HL-60 (cell line): ENCODE results near the gene TANK.
"Not testable (repeated sequence)": the region's sequence is repeated elsewhere in the genome, so short reads cannot be mapped to it uniquely, and the experiment has no call there.

Experiments used
- DNase-seq, 2 experiments: peaks; one replicate each; pipeline ENCODE4 v3.0.0-alpha.2; 2010 to 2020; ENCODE audit warnings: low read depth in 1 of 2, low spot score in 1 of 2
- H3K27ac ChIP-seq: fragments of 250-450 bp; sonication (Bioruptor Pico); replicated peaks from 2 replicates; pipeline ENCODE4 v1.5.1; 2020; ENCODE audit warnings: mild to moderate bottlenecking, moderate library complexity
- H3K27me3 ChIP-seq: fragments of 250-450 bp; sonication (Bioruptor Pico); 2 replicates; pipeline ENCODE4 v1.5.1; 2021; ENCODE audit warnings: mild to moderate bottlenecking, moderate library complexity; ENCODE audit not compliant: insufficient read depth, poor library complexity, severe bottlenecking
- H3K4me3 ChIP-seq: replicated peaks from 2 replicates; pipeline ENCODE4 v1.5.1; 2011; ENCODE audit warnings: mild to moderate bottlenecking, control low read depth, low read length; ENCODE audit not compliant: insufficient read depth
- GABPA ChIP-seq: IDR thresholded peaks from 2 replicates; pipeline ENCODE4 v1.6.1; 2012; ENCODE audit warnings: low read depth
- POLR2AphosphoS5 ChIP-seq: IDR thresholded peaks from 2 replicates; pipeline ENCODE4 v1.6.1; 2012; ENCODE audit warnings: low read depth
- REST ChIP-seq: IDR thresholded peaks from 2 replicates; pipeline ENCODE4 v1.6.1; 2012; ENCODE audit warnings: low read depth; ENCODE audit not compliant: insufficient replicate concordance
- SPI1 ChIP-seq: IDR thresholded peaks from 2 replicates; pipeline ENCODE4 v1.6.1; 2012; ENCODE audit warnings: low read depth, mild to moderate bottlenecking, borderline replicate concordance
- TF ChIP-seq, protein P1 (sequence below): IDR thresholded peaks from one replicate; pipeline ENCODE4 v1.5.1; 2011; ENCODE audit warnings: low read length, control low read depth, inconsistent platforms; ENCODE audit not compliant: insufficient read depth

The TANK gene

GRCh38 chr2:161177969-161178368 lies 17.7 kb downstream of the TANK start:
- Histone ChIP-seq H3K4me3 (no peak overlapping the region), H3K27ac (no peak overlapping the region), H3K27me3 (no peaks in the 10 kb centered on the region)
- TF ChIP-seq, protein P1, sequence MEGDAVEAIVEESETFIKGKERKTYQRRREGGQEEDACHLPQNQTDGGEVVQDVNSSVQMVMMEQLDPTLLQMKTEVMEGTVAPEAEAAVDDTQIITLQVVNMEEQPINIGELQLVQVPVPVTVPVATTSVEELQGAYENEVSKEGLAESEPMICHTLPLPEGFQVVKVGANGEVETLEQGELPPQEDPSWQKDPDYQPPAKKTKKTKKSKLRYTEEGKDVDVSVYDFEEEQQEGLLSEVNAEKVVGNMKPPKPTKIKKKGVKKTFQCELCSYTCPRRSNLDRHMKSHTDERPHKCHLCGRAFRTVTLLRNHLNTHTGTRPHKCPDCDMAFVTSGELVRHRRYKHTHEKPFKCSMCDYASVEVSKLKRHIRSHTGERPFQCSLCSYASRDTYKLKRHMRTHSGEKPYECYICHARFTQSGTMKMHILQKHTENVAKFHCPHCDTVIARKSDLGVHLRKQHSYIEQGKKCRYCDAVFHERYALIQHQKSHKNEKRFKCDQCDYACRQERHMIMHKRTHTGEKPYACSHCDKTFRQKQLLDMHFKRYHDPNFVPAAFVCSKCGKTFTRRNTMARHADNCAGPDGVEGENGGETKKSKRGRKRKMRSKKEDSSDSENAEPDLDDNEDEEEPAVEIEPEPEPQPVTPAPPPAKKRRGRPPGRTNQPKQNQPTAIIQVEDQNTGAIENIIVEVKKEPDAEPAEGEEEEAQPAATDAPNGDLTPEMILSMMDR, result no peak
- TF ChIP-seq SPI1, result peak; percentile 70; the same call in 1 of the 2 replicates
- no peak for TF ChIP-seq REST
- no peak for TF ChIP-seq GABPA
- TF ChIP-seq POLR2AphosphoS5, result no peak
- no peak for DNase-seq

DNA sequence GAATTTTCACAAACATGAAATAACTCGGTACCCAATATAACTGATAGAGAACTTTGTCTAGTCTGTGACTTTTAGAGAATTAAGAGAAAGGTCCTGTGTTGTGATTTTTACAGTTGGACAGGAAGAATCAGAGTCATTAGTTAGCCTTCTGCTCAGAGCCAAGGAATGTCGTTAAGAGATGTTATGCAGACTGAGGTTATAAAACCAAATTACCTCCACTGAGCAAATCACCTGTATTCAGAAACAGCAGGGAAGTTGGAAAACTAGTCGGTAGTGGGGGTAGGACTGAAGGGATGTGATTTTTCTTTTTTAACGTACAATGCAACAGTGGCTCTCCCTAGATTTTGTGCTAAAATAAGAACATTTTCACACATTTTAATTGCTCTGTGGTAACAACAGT lies 18.5 kb downstream of the TANK start:
- no peaks in the 10 kb centered on the region for H3K27me3 ChIP-seq
- DNase-seq, result no peak
- H3K27ac ChIP-seq, result no peak overlapping the region
- no peak for TF ChIP-seq POLR2AphosphoS5
- TF ChIP-seq, protein P1, result no peak
- TF ChIP-seq SPI1, result no peak
- no peak for TF ChIP-seq REST
- TF ChIP-seq GABPA, result no peak
- H3K4me3 ChIP-seq, result no peak overlapping the region

DNA sequence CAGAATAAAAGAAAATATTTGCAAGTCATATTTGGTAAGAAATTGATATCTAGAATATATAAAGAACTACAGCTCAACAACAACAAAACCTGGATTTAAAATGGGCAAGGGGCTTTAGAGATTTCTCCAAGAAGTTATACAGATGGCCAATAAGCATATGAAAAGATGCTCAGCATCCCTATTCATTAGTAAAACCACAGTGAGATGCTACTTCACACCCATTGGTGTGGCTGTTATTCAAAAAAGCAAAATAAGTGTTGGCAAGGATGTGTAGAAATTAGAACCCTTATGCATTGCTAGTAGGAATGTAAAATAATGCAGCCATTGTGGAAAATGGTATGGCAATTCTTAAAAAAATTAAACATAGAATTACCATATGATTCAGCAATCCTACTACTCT lies 29.8 kb downstream of the TANK start:
- no peak for DNase-seq
- Histone ChIP-seq H3K27ac (no peak overlapping the region), H3K4me3 (no peak overlapping the region), H3K27me3 (no peaks in the 10 kb centered on the region)
- no peak for TF ChIP-seq SPI1
- no peak for TF ChIP-seq GABPA
- no peak for TF ChIP-seq REST
- TF ChIP-seq POLR2AphosphoS5, result no peak
- TF ChIP-seq, protein P1, result no peak

DNA sequence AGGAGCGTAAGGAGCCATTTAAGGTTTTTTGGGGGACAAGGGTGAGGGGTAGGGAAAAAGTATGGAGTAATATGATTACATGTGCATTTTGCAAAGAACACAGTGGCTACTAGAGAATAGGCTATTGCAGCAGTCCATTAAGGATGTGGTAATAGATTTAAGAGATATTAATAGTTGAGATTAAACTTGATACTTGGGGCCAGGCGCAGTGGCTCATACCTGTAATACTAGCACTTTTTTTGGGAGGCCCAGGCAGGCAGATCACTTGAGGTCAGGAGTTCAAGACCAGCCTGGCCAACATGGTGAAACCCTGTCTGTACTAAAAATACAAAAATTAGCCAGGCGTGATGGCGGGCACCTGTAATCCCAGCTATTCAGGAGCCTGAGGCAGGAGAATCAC lies 35.4 kb downstream of the TANK start:
- H3K4me3 ChIP-seq, H3K27ac ChIP-seq, H3K27me3 ChIP-seq, DNase-seq: not testable (repeated sequence)
